ENCODE data around the gene FRMD1. TPM values are rescaled to one million over a fixed set of nuclear protein-coding genes. Genes with fewer than 3 reads are reported as not detected.
A peak's percentile ranks its signal among the peaks of the same experiment; 100 is the strongest.

The FRMD1 gene
- total RNA-seq, 1 donor from 2014 or later, result 0.09 TPM

GRCh38 chr6:168120390-168121302, 41.6 kb upstream of the FRMD1 start:
- no peaks in the 10 kb centered on the region for H3K36me3 ChIP-seq
- no peaks in the 10 kb centered on the region for H3K4me1 ChIP-seq
- TF ChIP-seq, protein P1, sequence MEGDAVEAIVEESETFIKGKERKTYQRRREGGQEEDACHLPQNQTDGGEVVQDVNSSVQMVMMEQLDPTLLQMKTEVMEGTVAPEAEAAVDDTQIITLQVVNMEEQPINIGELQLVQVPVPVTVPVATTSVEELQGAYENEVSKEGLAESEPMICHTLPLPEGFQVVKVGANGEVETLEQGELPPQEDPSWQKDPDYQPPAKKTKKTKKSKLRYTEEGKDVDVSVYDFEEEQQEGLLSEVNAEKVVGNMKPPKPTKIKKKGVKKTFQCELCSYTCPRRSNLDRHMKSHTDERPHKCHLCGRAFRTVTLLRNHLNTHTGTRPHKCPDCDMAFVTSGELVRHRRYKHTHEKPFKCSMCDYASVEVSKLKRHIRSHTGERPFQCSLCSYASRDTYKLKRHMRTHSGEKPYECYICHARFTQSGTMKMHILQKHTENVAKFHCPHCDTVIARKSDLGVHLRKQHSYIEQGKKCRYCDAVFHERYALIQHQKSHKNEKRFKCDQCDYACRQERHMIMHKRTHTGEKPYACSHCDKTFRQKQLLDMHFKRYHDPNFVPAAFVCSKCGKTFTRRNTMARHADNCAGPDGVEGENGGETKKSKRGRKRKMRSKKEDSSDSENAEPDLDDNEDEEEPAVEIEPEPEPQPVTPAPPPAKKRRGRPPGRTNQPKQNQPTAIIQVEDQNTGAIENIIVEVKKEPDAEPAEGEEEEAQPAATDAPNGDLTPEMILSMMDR (IDR thresholded peaks at IDR 0.05), result no peak
- no peak overlapping the region for H3K4me3 ChIP-seq
- intact Hi-C loops (cut with DNase I), result no loop called here
- no peaks in the 10 kb centered on the region for H3K27me3 ChIP-seq
- H3K27ac ChIP-seq, result no peak overlapping the region
- H3K9me3 ChIP-seq, result no peaks in the 10 kb centered on the region
- DNase-seq (no peak), ATAC-seq (no peak)

GRCh38 chr6:168119539-168119938, 40.5 kb upstream of the FRMD1 start:
- intact Hi-C loops (cut with DNase I), result no loop called here
- no peak overlapping the region for H3K27ac ChIP-seq
- H3K9me3 ChIP-seq, result no peaks in the 10 kb centered on the region
- no peaks in the 10 kb centered on the region for H3K36me3 ChIP-seq
- DNase-seq (no peak), ATAC-seq (no peak)
- H3K4me3 ChIP-seq, result no peak overlapping the region
- TF ChIP-seq, protein P1 (IDR thresholded peaks at IDR 0.05), result no peak
- H3K4me1 ChIP-seq, result no peaks in the 10 kb centered on the region
- H3K27me3 ChIP-seq, result no peaks in the 10 kb centered on the region

GRCh38 chr6:168118935-168119334, 39.9 kb upstream of the FRMD1 start:
- DNase-seq (no peak), ATAC-seq (no peak)
- intact Hi-C loops (cut with DNase I), result no loop called here

DNA sequence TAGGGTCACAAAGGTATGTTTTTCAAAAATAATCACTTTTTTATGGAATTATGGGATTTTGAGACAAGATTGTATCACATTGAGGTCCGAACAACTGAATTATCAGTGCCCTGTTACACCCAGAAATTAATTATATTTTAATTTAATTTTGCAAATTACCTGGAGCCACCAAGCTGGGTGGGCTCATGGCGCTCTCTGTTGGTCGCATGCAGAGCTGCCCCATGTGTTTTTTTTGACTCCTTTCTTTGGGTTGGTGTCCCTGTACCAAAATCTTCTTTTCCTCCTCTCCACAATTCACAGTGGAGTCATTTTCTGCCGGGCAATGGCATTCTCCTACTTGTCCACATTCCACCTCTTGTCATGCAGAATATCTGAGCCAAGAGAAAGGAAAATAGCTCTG, 38.9 kb upstream of the FRMD1 start:
- ATAC-seq, result no peak
- no peak overlapping the region for H3K4me3 ChIP-seq
- intact Hi-C loops (cut with DNase I), result no loop called here
- no peaks in the 10 kb centered on the region for H3K9me3 ChIP-seq
- H3K4me1 ChIP-seq, result no peaks in the 10 kb centered on the region
- H3K27ac ChIP-seq, result no peak overlapping the region
- H3K36me3 ChIP-seq, result no peaks in the 10 kb centered on the region
- DNase-seq, result no peak
- no peaks in the 10 kb centered on the region for H3K27me3 ChIP-seq
- TF ChIP-seq, protein P1 (IDR thresholded peaks at IDR 0.05), result peak; percentile 33

More at GRCh38 chr6:168118935-168119334, 39.9 kb upstream of the FRMD1 start:
- Histone ChIP-seq H3K4me1 (no peaks in the 10 kb centered on the region), H3K36me3 (no peaks in the 10 kb centered on the region), H3K4me3 (no peak overlapping the region), H3K27ac (no peak overlapping the region), H3K9me3 (no peaks in the 10 kb centered on the region), H3K27me3 (no peaks in the 10 kb centered on the region)
- TF ChIP-seq, protein P1 (IDR thresholded peaks at IDR 0.05), result no peak

DNA sequence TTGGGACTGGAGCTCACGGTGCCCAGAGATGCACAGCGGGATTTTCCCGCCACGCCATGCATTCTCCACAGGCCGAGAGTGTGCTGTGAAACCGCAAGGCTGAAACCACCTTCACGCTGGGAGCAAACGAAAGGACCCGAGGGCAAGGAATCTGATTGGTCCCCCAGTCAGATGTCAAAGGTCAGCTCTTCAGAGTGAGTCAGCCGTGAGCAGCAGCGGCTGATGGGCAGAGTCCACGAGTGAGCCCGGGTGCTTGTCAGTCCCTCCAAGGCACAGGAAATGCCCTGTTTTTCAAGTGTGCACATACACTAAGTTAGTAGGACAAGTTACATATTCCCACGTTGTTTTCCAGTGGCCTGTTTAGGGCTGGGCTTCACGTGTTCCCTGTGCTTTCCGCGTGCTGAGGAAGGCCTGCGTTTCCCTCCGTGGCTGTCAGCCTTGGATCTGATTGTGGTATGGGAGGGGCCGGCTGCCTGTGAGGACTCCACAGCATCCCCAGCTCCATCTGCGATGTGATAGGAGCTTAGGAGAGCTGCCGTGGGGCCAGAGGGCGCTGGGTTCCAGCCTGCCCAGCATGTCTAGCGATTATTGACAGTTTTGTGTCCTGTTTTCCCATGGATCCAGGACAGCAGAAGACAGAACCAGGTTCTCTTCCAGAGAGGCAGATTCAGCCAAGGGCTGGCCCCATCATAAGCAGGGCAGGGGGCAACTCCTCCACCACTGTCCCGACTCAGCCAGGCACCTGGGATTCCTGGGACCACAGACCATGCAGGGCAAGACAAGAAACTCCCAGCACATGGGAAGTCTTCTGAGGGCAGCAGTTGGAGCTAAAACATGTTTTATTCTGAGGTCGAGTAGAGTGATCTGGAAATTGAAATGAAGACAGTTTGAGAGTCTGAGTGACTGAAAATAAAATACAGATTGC, 38.2 kb upstream of the FRMD1 start:
- H3K4me3 ChIP-seq, result no peak overlapping the region
- no peak for ATAC-seq
- H3K27me3 ChIP-seq, result no peaks in the 10 kb centered on the region
- H3K36me3 ChIP-seq, result no peaks in the 10 kb centered on the region
- H3K4me1 ChIP-seq, result no peaks in the 10 kb centered on the region
- no peak for DNase-seq
- intact Hi-C loops (cut with DNase I), result no loop called here
- no peaks in the 10 kb centered on the region for H3K9me3 ChIP-seq
- TF ChIP-seq, protein P1 (IDR thresholded peaks at IDR 0.05), result no peak
- no peak overlapping the region for H3K27ac ChIP-seq

Data from upper lobe of right lung (tissue), 1 donor.